Suppressor macrophage treated with lipopolysaccharide for 4 hours (primary cell): Measurements from ENCODE around the gene SMARCA4.
"Not testable (repeated sequence)": the region's sequence is repeated elsewhere in the genome, so short reads cannot be mapped to it uniquely, and the experiment has no call there.

Experiments used
- DNase-seq: peaks from one replicate; pipeline ENCODE4 v3.0.0-alpha.2; 2020

The SMARCA4 gene

DNA sequence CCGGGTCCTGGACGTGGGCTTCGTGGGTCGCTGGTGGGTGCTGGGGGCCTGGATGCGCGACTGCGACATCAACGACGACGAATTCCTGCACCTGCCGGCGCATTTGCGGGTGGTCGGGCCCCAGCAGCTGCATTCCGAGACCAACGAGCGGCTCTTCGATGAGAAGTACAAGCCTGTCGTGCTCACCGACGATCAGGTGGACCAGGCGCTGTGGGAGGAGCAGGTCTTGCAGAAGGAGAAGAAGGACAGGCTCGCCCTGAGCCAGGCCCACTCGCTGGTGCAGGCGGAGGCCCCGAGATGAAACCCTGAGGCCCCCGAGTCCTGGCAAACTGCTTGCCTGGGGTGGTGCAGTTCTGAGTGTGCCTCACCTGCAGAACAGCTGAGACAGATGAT lies 31.4 kb upstream of the SMARCA4 start:
- no peak for DNase-seq

GRCh38 chr19:10935371-10936059 lies 25.3 kb upstream of the SMARCA4 start:
- DNase-seq, result no peak

DNA sequence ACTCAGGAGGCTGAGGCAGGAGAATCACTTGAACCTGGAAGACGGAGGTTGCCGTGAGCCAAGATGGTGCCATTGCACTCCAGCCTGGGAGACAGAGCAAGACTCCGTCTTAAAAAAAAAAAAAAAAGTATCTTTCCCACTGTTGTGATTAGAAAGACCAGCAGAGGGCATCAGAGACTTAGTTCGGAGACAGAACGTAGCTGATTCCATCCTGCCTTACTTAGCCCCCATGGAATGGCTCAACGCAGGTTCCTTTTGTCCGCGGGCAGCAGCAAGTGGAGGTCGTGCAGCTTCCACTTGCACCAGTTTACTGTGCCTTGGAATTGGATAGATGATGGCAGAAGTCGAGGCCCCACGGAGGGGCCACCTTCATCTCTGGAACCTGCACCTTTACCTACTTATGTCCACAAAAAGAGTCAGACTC lies 24.2 kb upstream of the SMARCA4 start:
- peak; percentile 81 for DNase-seq

GRCh38 chr19:10941649-10942048 lies 19.2 kb upstream of the SMARCA4 start:
- not testable (repeated sequence) for DNase-seq

DNA sequence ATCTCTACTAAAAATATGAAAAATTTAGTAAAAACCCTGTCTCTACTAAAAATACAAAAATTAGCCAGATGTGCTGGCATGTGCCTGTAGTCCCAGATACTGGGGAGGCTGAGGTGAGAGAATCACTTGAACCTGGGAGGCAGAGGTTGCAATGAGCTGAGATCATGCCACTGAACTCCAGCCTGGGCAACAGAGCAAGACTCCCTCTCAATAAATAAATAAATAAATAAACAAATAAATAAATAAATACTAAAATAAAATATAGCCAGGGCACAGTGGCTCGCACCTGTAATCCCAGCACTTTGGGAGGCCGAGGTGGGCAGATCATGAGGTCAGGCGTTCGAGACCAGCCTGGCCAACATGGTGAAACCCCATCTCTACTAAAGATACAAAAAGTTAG lies 17.4 kb upstream of the SMARCA4 start:
- DNase-seq, result not testable (repeated sequence)

DNA sequence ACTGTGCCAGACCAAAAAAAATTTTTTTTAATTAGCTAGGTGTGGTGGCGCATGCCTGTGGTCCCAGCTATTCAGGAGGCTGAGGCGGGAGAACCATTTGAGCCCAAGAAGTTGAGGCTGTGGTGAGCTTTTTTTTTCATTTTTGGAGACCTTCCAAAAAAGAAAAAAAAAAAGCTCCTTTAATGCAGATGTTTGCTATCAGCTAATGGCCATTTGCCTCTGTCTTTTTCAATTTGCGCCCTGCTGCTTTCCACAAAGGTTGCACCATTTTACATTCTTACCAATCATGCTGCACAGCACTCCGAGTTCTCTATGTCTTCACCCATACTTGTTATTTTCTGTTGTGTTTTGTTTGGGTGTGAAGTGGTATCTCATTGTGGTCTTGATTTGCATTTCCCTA lies 15.6 kb upstream of the SMARCA4 start:
- DNase-seq, result no peak

- DNase-seq, result no peak
Observed at GRCh38 chr19:10946958-10947657, 13.7 kb upstream of the SMARCA4 start.

- DNase-seq, result no peak
Observed at GRCh38 chr19:10952809-10953208, 8.0 kb upstream of the SMARCA4 start.

- DNase-seq, result not testable (repeated sequence)
Observed at GRCh38 chr19:10959277-10959968, 1.4 kb upstream of the SMARCA4 start.

GRCh38 chr19:10961073-10961860 lies 437 bp downstream of the SMARCA4 start:
- DNase-seq, result peak; percentile 17

- DNase-seq, result no peak
Observed at GRCh38 chr19:10962863-10963262, 2.0 kb downstream of the SMARCA4 start.

DNA sequence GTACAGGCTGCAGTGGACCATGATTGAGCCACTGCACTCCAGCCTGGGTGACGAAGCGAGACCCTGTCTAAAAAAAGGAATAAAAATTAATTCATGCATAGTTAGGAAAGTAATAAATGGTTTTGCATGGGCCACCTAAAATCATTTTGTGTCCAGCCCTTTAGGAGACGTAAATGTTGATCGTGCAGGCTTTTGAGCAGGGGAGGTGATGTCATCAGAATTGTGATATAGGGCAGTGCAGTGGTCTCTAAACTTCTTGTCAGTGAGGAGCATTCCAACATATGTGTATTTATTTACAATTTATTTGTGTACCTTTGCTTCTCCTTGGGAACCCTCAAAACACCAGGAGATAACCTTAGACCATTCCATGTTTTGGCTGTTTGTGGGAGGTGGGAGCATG lies 3.0 kb downstream of the SMARCA4 start:
- DNase-seq, result no peak

DNA sequence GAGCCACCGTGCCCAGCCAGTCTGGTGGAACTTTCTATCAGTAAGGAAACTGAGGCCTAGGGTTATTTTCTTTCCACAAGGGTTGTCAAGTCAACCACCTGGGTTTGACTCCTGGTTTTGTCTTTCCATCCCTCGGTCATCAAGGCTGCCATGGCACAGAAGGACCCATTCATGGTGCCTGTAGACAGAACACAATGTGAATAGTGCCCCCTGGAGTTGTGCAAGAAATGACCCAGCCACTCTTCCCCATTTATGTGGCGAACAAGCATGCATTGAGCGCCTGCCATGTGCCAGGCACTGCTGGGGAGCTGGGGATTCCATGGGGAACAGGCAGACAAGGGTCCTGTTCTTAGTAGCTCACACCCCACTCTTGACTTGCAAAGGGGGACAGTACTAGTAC lies 4.1 kb downstream of the SMARCA4 start:
- DNase-seq, result no peak

GRCh38 chr19:10965398-10965797 lies 4.6 kb downstream of the SMARCA4 start:
- no peak for DNase-seq

DNA sequence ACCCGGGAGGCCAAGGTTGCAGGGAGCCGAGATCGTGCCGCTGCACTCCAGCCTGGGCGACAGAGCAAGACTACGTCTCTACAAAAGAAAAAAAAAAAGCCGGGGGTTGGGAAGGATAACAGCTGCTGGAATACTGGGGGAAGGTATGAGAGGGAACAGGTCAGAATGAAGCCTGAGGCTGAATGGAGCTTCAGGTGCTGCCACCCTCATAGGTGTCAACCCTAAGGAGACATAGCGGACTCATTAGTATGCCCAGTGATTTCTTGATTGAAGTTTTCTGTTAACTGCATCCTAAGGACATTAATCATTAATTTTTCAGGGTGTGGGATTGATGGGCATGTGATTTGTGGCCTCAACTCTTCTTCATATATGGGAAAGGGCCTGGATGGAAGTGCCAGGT lies 6.0 kb downstream of the SMARCA4 start:
- DNase-seq, result no peak

DNA sequence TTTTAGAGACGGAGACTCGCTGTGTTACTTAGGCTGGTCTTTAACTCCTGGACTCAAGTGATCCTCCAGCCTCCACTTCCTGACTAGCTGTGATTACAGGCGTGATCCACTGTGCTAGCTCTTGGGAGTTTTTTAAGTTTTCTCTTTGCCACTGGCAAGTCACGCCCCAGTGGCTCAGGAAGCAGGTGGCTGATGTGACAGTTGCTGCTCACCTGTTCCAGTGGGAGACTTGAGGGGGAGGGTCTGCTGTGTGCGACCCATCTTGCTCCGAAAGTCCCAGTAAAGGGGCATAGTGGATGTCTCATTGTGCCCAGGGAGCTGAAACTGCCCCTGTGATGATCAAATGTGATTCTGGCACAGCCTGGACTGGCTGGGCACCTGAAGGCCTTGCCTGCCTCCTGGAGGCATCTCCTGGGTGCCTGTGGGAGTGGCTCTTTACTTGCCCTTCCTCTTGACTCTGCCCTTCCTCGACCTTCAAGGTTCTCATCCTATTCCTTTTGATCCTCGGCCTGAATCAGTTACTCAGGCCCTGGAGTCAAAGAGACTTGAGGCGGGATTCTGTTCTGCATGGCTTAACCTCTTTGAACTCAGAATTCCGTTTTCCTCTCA lies 7.8 kb downstream of the SMARCA4 start:
- no peak for DNase-seq

GRCh38 chr19:10971107-10971726 lies 10.4 kb downstream of the SMARCA4 start:
- DNase-seq, result no peak

DNA sequence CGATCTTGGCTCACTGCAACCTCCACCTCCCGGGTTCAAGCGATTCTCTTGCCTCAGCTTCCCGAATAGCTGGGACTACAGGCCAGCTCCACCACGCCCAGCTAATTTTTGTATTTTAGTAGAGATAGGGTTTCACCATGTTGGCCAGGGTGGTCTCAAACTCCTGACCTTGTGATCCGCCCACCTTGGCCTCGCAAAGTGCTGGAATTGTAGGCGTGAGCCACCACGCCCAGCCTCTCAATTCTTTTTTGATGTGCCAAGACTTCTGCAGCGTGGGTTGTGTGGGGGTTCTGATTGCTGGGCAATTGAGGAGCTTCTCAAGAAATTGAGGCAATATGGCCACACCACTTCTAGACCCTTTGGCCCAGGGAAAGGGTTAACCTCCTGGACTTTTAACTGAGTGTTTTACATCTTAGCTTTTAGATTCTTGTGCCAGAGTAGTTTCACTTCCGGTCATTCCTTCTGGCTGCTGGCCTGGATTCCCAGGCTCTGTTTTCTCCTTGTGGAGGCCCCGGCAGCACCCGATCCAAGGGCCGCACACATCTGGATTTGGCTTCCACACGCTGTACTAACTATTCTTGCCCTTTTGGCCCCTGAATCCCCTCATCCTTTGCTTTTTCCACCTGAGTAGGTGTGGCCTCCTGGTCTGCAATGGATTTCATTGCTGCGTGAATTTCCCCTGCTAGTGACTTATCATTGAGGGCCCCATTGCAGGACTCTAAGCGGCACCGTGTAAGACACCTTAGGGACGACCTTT lies 14.7 kb downstream of the SMARCA4 start:
- DNase-seq, result no peak

GRCh38 chr19:10976131-10976892 lies 15.5 kb downstream of the SMARCA4 start:
- no peak for DNase-seq

DNA sequence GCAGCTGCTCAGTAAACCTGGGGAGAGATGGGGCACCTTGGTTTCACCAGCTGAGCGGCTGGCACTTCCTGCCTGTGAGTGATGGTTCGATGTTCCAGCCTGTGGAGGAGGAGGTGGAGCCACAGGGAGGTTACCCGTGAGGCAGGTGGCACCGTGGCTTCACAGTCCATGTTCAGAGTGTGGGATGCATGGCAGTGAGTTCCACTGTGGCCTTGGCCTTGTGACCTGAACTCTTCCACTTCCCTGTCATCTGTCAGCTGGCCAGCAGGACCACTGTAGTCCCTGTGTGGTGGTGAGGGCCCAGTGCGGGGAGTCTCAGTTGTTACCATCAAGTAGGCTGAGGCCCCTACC lies 16.9 kb downstream of the SMARCA4 start:
- no peak for DNase-seq

- DNase-seq, result peak; percentile 62
Observed at GRCh38 chr19:10979951-10980381, 19.1 kb downstream of the SMARCA4 start.
